Cardiac fibroblast (primary cell): ENCODE results near the gene BAIAP3.

Experiments used
- DNase-seq, 2 donors: peaks; one replicate each; pipeline versions ENCODE4 v3.0.0 to v3.0.0-alpha.2; 2010; ENCODE audit warnings: low read depth in 2 of 2
- H3K4me3 ChIP-seq, 2 donors: replicated peaks in 1 of 2; 1 replicate in 1 of 2; 2 replicates in 1 of 2; pipeline ENCODE4 v1.5.1; 2011; ENCODE audit warnings: low read depth in 2 of 2, low read length in 2 of 2, mild to moderate bottlenecking in 2 of 2, moderate library complexity in 1 of 2
- TF ChIP-seq, protein P1 (sequence below): IDR thresholded peaks from one replicate; pipeline ENCODE4 v1.5.1; 2011; ENCODE audit warnings: low read depth, mild to moderate bottlenecking, low read length, inconsistent platforms

BAIAP3 gene

DNA sequence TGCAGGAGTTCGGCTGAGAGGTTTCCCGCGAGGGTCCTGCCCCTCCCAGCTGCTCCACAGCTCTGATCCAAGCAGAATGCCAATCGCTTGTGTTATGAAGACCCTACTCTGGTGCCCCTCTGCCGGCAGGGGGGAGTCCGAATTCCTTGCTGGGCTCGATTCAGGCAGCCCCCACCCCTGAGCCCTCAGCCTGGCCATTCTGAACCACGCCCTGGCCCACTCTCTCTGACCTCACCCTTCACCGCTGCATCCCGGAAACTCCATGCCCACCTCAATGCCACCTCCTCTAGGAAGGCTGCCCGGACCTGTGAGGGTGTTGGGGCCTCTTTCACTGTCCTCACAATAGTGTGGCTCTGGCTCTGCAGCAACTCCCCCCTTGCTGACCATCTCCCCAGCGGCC, 31.9 kb upstream of the BAIAP3 start:
- TF ChIP-seq, protein P1, sequence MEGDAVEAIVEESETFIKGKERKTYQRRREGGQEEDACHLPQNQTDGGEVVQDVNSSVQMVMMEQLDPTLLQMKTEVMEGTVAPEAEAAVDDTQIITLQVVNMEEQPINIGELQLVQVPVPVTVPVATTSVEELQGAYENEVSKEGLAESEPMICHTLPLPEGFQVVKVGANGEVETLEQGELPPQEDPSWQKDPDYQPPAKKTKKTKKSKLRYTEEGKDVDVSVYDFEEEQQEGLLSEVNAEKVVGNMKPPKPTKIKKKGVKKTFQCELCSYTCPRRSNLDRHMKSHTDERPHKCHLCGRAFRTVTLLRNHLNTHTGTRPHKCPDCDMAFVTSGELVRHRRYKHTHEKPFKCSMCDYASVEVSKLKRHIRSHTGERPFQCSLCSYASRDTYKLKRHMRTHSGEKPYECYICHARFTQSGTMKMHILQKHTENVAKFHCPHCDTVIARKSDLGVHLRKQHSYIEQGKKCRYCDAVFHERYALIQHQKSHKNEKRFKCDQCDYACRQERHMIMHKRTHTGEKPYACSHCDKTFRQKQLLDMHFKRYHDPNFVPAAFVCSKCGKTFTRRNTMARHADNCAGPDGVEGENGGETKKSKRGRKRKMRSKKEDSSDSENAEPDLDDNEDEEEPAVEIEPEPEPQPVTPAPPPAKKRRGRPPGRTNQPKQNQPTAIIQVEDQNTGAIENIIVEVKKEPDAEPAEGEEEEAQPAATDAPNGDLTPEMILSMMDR = no peak
- no peak overlapping the region for H3K4me3 ChIP-seq

DNA sequence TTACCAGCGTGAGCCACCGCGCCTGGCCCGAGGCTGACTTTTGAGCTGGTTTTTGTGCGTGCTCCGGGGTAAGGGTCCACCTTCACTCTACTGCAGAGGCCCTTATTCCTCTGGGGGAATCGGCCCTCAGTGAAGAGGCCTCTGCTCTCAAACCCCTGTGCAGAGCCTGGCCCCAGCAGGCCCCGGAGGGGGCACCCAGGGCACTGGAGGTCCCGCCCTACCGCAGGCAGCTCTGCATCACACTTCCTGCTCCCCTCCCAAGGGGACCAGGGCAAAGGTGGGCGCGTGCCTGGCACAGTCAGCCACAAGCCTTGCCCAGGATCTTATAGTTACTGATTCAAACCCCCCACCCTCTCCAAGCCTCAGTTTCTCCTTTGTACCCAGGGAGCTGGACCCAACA, 27.6 kb upstream of the BAIAP3 start:
- TF ChIP-seq, protein P1 = no peak
- DNase-seq = no peak
- no peak overlapping the region for H3K4me3 ChIP-seq

More for the DNA sequence above, 31.9 kb upstream of the BAIAP3 start:
- DNase-seq = no peak

DNA sequence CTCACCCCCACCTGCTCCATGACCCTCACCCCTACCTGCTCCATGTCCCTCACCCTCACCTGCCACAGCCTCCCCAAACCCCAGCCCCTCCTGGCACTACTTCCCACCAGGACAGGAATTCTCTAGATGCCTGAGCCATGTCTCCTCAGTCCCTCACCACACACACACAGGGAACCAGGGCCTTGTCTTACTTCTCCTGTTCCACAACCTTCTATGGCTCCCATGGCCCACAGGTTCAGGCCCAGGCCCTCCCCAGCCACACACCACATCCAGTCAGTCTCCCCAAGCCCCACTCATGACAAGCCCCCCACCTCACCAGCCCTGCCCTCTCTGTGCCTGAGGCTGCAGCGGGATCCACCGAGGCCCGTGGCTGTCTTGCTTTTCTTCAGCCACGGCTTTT, 27.1 kb upstream of the BAIAP3 start:
- DNase-seq = no peak
- H3K4me3 ChIP-seq = no peak overlapping the region
- TF ChIP-seq, protein P1 = no peak

DNA sequence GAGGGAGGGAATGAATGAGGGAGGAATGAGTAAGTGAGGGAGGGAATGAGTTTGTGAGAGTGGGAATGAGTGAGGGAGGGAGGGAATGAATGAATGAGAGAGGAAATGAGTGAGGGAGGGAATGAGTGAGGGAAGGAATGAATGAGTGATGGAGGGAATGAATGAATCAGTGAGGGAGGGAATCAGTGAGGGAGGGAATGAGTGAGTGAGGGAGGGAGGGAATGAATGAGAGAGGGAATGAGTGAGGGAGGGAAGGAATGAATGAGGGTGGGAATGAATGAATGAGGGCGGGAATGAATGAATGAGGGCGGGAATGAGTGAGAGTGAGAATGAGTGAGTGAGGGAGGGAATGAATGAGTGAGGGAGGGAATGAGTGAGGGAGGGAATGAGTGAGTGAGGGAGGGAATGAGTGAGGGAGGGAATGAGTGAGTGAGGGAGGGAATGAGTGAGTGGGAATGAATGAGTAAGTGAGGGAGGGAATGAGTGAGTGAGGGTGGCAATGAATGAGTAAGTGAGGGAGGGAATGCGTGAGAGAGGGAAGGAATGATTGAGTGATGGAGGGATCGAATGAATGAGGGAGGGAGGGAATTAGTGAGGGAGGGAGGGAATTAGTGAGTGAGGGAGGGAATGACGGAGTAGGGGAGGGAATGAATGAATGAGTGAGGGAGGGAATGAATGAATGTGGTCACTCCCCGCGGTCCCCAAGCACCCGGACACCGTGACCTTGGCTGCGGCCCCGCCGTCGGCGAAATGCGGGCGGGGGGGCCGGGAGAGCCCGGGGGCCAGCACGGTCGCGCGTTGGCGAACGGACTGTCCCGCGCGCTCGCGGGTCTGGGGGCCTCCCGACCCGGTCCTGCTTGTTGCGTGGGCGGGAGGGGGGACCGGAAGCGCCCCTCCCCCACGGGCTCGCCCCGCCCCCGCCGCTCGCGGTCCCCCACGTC, 25.1 kb upstream of the BAIAP3 start:
- peak in 1 of 2 donors; percentile 53 for DNase-seq
- TF ChIP-seq, protein P1 = no peak
- H3K4me3 ChIP-seq = peak overlapping the region; percentile 55 to 74

DNA sequence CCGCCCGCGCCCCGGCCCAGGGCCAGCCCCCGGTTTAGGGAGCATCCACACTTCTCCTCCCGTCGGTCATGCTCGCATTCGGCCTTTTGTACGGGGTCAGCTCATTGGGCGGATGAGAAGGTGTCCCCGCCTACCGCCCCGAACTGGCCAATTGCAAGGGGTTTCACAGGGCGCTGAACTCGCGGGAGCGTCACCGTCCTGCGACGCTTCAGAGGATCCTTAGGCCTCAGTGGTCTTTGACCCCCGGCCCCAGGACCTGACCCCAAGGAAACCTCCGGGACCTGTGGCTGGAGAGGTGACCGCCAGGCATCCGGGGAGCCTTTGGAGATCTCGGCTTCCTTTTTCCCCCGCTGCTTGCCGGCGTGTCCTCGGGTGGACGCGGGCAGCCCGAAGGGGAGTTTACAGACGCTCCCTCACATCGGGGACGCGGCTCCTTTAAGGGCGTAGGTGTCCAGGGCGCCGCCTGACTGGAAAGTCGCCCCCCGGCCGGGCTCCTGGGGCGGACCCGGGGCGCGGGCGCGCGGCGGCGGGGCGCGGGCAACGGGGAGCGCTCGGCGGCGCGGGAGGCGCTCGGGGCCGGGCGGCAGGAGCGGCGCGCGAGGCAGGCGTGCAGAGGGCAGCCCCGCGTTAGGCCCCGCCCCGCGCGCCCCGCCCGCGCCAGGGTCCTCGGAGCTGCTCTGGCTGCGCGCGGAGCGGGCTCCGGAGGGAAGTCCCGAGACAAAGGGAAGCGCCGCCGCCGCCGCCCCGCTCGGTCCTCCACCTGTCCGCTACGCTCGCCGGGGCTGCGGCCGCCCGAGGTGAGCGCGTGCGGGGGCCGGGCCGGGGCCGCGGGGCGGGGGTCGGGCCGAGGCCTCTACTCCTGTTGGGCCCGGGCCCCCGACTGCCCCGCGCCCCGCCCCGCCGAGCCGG, 24.2 kb upstream of the BAIAP3 start, which contains the start of gene UBE2I:
Gene UBE2I, plus strand, starts transcription at position 660 of the 909 bp plus-strand sequence. CDS start 4,395 bp downstream, outside the sequence.
- DNase-seq = peak; percentile 99
- H3K4me3 ChIP-seq = peak within 1 kb of the TSS; percentile 74 to 75

More for the DNA sequence above, 24.2 kb upstream of the BAIAP3 start, which contains the start of gene UBE2I:
- TF ChIP-seq, protein P1 = no peak
